ENCODE data around the gene GALNTL6.

The GALNTL6 gene

GRCh38 chr4:172813359-172813923, 1000.2 kb downstream of the GALNTL6 start:
- DNase-seq (ENCODE audit: insufficient read length, low spot score) (no peak), FAIRE-seq (no peak)
- TF ChIP-seq, protein P1, sequence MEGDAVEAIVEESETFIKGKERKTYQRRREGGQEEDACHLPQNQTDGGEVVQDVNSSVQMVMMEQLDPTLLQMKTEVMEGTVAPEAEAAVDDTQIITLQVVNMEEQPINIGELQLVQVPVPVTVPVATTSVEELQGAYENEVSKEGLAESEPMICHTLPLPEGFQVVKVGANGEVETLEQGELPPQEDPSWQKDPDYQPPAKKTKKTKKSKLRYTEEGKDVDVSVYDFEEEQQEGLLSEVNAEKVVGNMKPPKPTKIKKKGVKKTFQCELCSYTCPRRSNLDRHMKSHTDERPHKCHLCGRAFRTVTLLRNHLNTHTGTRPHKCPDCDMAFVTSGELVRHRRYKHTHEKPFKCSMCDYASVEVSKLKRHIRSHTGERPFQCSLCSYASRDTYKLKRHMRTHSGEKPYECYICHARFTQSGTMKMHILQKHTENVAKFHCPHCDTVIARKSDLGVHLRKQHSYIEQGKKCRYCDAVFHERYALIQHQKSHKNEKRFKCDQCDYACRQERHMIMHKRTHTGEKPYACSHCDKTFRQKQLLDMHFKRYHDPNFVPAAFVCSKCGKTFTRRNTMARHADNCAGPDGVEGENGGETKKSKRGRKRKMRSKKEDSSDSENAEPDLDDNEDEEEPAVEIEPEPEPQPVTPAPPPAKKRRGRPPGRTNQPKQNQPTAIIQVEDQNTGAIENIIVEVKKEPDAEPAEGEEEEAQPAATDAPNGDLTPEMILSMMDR (IDR thresholded peaks at IDR 0.05; ENCODE audit: insufficient read depth, missing control alignments), result no peak

GRCh38 chr4:172815499-172816164, 1002.4 kb downstream of the GALNTL6 start:
- DNase-seq (ENCODE audit: insufficient read length, low spot score) (no peak), FAIRE-seq (no peak)
- TF ChIP-seq, protein P1 (IDR thresholded peaks at IDR 0.05; ENCODE audit: insufficient read depth, missing control alignments), result no peak

DNA sequence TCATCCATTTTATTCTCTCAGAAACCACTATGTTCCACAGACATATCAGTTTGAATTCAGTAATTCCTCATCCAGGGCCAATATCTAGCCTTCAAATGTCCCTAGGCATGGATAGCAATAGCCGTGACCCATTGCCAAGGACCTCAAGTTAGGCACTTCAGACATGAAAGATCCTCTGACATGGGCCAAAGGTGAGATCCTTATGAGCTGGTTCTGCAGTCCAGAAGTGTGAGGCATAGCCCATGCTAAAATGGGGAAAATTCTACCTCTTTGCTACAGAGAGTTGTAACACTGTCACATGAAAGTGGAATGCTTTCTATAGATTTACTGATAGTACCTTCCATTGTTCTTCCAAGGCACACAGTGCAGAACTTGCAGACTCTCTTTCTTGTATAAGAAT, 1005.7 kb downstream of the GALNTL6 start:
- TF ChIP-seq, protein P1 (IDR thresholded peaks at IDR 0.05; ENCODE audit: insufficient read depth, missing control alignments), result no peak
- FAIRE-seq, result no peak
- DNase-seq (ENCODE audit: insufficient read length, low spot score), result no peak

- TF ChIP-seq, protein P1 (IDR thresholded peaks at IDR 0.05; ENCODE audit: insufficient read depth, missing control alignments), result no peak
- FAIRE-seq, result no peak
- no peak for DNase-seq (ENCODE audit: insufficient read length, low spot score)
Observed at GRCh38 chr4:172819353-172819752, 1006.1 kb downstream of the GALNTL6 start.

DNA sequence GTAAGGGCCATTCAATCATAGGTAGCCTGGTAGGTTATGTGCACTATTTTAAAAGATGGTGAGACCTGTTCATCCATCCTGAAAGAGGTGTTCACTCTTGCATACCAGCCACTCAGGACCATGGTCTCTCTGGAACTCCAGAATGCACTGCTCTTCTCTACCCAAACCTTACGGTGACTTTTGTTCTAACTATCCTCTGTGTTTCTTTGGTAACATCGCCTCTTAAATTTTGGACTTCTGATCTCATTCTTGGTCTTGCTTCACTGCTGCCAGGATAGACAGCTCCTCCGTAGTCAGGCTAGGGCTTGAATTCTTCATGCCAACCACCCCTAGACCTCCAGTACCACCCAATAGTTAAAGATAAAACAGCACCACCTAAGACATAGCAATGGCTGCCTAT, 1009.1 kb downstream of the GALNTL6 start:
- TF ChIP-seq, protein P1 (IDR thresholded peaks at IDR 0.05; ENCODE audit: insufficient read depth, missing control alignments), result no peak
- FAIRE-seq (no peak), DNase-seq (ENCODE audit: insufficient read length, low spot score) (no peak)

DNA sequence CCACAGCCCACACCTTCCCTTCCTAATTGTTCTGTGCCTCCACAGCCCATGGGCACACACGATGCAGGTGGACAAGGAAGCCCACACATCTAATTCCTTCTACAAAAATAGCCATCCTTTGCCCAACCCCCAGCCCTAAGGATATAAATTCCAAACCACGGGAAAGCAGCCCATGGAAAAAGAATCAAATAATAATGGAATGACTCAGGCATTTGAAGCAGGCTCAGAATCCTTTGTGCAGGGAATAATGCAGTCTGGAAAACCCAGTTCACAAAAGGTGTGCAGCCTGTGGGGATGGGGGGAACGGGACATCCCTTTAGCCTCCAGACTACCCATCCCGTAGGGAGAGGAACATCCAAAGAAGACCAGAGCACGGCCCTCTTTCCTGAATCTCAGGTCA, 1013.1 kb downstream of the GALNTL6 start:
- TF ChIP-seq, protein P1 (IDR thresholded peaks at IDR 0.05; ENCODE audit: insufficient read depth, missing control alignments), result no peak
- FAIRE-seq (no peak), DNase-seq (ENCODE audit: insufficient read length, low spot score) (no peak)

DNA sequence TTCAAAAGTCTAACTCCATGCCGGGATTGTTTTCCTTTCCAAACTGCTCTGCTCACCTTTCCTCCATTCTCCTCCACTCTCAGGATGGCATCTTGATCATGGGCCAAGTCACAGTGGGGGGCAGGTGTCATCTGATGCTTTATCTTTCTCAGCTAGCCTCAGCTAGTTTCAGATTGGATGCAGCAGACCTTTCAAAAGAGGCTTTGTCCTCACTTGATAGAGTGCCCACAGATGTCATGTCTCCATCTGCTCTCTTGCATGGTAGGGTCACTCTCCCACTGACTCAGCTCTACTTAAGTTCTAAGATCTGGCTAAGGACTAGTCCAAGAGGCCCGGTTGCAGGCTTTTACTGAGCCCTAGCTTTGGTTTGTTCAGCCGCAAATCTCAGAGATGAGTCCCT, 1013.7 kb downstream of the GALNTL6 start:
- DNase-seq (ENCODE audit: insufficient read length, low spot score), result no peak
- FAIRE-seq, result no peak
- TF ChIP-seq, protein P1 (IDR thresholded peaks at IDR 0.05; ENCODE audit: insufficient read depth, missing control alignments), result no peak

Data from D721Med (cell line).